Upper lobe of left lung (tissue), 6 donors: ENCODE measurements around the gene C16orf89. TPM values are rescaled to one million over a fixed set of nuclear protein-coding genes. Genes with fewer than 3 reads are reported as not detected.
"Not testable (repeated sequence)": the region's sequence is repeated elsewhere in the genome, so short reads cannot be mapped to it uniquely, and the experiment has no call there.

ENCODE experiments used
- ATAC-seq, 2 donors: fragments of 200-7000 bp; cut with Tn5 transposase; one replicate each; pipeline ENCODE4 v1.9.1; 2022; ENCODE audit warnings: mild to moderate bottlenecking in 2 of 2, moderate library complexity in 2 of 2; ENCODE audit not compliant: low FRiP score in 2 of 2
- DNase-seq, 2 donors: peaks; one replicate each; pipeline ENCODE4 v3.0.0-alpha.2; 2019 to 2020
- H3K27ac ChIP-seq, 4 donors: fragments of 200-600 bp; sonication (generic); one replicate each; pipeline ENCODE4 v1.5.1; 2016 to 2019
- H3K27me3 ChIP-seq, 4 donors: fragments of 200-600 bp; sonication (generic); one replicate each; pipeline ENCODE4 v1.5.1; 2017 to 2019
- H3K36me3 ChIP-seq, 4 donors: fragments of 200-600 bp; sonication (generic); one replicate each; pipeline ENCODE4 v1.5.1; 2016 to 2019
- H3K4me1 ChIP-seq, 4 donors: fragments of 200-600 bp; sonication (generic); one replicate each; pipeline ENCODE4 v1.5.1; 2018 to 2019
- H3K4me3 ChIP-seq, 4 donors: fragments of 200-600 bp; sonication (generic); one replicate each; pipeline ENCODE4 v1.5.1; 2017 to 2019; ENCODE audit warnings: mild to moderate bottlenecking in 2 of 4, moderate library complexity in 1 of 4
- H3K9me3 ChIP-seq, 4 donors: fragments of 200-600 bp; sonication (generic); one replicate each; pipeline ENCODE4 v1.5.1; 2018 to 2019
- POLR2A ChIP-seq, 4 donors: fragments of 450-650 bp; IDR thresholded peaks; one replicate each; pipeline ENCODE4 v1.5.1; 2016 to 2017; ENCODE audit warnings: antibody characterized with exemption in 4 of 4, mild to moderate bottlenecking in 2 of 4
- POLR2AphosphoS5 ChIP-seq, 2 donors: sonication (generic); formaldehyde crosslinking; IDR thresholded peaks; one replicate each; pipeline ENCODE4 v1.5.1; 2017; ENCODE audit warnings: antibody characterized with exemption in 2 of 2
- WGBS, 2 donors: methylation state at CpG; one replicate each; pipeline ENCODE4 v1.1.5; 2017 to 2018; 5-methylcytosine and 5-hydroxymethylcytosine counted together
- total RNA-seq, 6 donors: library from RNA; depleted of rRNA in 4 of 6; stranded (reverse); fragments of >200 nt in 4 of 6; gene quantifications; one replicate each; pipeline versions ENCODE4 v1.1.0 to v1.2.1, GENCODE V29; 2016 to 2021
- TF ChIP-seq, protein P1 (sequence below), 6 experiments: fragments of 450-650 bp in 4 of 6; fragments of 200-600 bp in 2 of 6; sonication (generic) in 2 of 6; IDR thresholded peaks; one replicate each; pipeline ENCODE4 v1.5.1; 2016 to 2019; ENCODE audit warnings: antibody characterized with exemption in 6 of 6
- donor health status: DM: no; HTN: no; CAD: no; lungs with moderate emphysema.
- donor health status: DM: no; HTN: yes; CAD: no; lungs with severe emphysema.

C16orf89 gene
- total RNA-seq, 6 donors from 2014 or later = 45.7 to 272 (median 174) TPM

GRCh38 chr16:5098221-5099159 lies 32.7 kb upstream of the C16orf89 start:
- Histone ChIP-seq H3K4me1 (peaks cover 7 to 13% (median 9%) of the 10 kb centered on the region in 4 donors), H3K27ac (peak overlapping the region; percentile 67 to 86 (median 80)), H3K4me3 (peak overlapping the region; percentile 34 to 98 (median 92))
- not testable (repeated sequence) for ATAC-seq, H3K9me3 ChIP-seq, H3K27me3 ChIP-seq, H3K36me3 ChIP-seq
- TF ChIP-seq POLR2AphosphoS5 (IDR thresholded peaks at IDR 0.05) (peak in 1 of 2 donors; percentile 3), POLR2A (IDR thresholded peaks at IDR 0.05) (peak in 1 of 4 donors; percentile 19)
- DNase-seq = peak; percentile 81 to 100
- WGBS, 2 donors = 3 to 4% methylated on average over 16 to 37 of the region's 67 CpGs

DNA sequence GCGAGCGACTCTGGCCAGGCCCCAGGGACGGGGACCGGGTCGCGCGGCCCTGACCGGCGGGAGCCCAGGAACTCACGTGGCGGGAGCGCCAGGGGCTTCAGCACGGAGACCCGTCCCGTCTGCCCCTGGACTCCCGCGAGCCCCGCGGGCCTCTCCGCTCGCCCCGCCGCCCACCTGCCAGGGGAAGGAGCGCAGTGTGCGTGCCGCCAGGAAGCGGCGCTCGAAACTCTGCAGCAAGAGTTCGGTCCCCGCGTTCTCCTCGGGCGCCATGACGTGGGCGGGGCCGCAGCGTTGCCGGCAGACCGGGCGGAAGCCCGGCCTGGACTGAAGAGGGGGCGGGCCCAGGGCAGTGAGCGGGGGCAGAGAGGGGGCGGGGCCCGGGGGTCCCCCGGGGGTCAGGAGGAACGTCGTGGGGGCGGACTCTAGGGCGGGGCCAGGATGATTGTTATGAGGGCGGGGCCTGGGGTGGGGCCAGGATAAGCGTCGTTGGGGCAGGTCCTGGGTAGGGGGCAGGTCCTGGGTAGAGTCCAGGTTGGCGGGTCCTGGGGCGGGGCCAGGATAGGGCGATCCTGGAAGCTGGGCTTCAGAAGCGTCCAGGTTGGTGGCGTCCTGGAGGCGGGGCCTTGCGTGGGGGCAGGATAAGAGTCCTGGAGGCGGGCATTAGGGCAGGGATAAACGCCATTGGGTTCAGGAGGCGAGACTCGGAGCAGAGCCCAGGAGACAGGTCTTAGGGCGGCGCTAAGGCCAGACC lies 31.9 kb upstream of the C16orf89 start, which contains the start of gene EEF2KMT:
EEF2KMT (minus strand) TSS at position 326 of the 751 bp plus-strand sequence; CDS start at position 270, 56 bp downstream.
- H3K4me3 ChIP-seq = peak within 1 kb of the TSS; percentile 56 to 98 (median 92)
- not testable (repeated sequence) for H3K36me3 ChIP-seq, H3K9me3 ChIP-seq, H3K27me3 ChIP-seq
- TF ChIP-seq, protein P1, sequence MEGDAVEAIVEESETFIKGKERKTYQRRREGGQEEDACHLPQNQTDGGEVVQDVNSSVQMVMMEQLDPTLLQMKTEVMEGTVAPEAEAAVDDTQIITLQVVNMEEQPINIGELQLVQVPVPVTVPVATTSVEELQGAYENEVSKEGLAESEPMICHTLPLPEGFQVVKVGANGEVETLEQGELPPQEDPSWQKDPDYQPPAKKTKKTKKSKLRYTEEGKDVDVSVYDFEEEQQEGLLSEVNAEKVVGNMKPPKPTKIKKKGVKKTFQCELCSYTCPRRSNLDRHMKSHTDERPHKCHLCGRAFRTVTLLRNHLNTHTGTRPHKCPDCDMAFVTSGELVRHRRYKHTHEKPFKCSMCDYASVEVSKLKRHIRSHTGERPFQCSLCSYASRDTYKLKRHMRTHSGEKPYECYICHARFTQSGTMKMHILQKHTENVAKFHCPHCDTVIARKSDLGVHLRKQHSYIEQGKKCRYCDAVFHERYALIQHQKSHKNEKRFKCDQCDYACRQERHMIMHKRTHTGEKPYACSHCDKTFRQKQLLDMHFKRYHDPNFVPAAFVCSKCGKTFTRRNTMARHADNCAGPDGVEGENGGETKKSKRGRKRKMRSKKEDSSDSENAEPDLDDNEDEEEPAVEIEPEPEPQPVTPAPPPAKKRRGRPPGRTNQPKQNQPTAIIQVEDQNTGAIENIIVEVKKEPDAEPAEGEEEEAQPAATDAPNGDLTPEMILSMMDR (IDR thresholded peaks at IDR 0.05) = peak in 1 of 6 experiments; percentile 14
- peak in 1 of 4 donors; percentile 17 for TF ChIP-seq POLR2A (IDR thresholded peaks at IDR 0.05)
- DNase-seq (peak; percentile 98 to 100), ATAC-seq (peak; percentile 100)
- H3K4me1 ChIP-seq = peaks cover 7 to 13% (median 9%) of the 10 kb centered on the region in 4 donors
- peak within 1 kb of the TSS; percentile 67 to 86 (median 80) for H3K27ac ChIP-seq
- WGBS, 2 donors = 0% methylated on average over 4 to 29 of the region's 67 CpGs

DNA sequence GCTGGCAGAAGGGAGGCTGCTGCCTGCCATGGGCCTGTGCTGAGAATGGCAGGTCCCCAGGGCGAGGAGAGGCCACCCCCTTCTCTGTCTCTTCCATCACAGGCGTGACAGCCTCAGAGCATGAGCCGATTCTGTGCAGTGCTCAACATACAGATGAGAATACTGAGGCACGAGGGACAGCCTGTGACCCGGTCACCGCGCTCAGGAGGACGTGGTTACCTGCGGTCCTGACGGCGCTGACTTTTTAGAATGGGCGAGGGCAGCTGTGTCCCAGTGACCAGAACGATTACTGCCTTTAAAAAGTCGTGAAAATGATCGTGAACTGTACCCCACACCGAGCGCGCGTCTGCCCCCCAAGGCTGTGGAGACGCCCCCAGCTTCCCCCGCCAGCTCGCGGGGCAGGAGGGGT lies 31.3 kb upstream of the C16orf89 start:
- DNase-seq = peak in 1 of 2 donors; percentile 24
- not testable (repeated sequence) for ATAC-seq

GRCh38 chr16:5096437-5097060 lies 30.8 kb upstream of the C16orf89 start:
- H3K4me1 ChIP-seq = peaks cover 7 to 19% (median 9%) of the 10 kb centered on the region in 4 donors
- not testable (repeated sequence) for ATAC-seq, H3K36me3 ChIP-seq, H3K9me3 ChIP-seq, DNase-seq, H3K27me3 ChIP-seq
- H3K4me3 ChIP-seq = peak overlapping the region in 3 of 4 donors; percentile 87 to 98 (median 97)
- peak overlapping the region in 1 of 4 donors; percentile 85 for H3K27ac ChIP-seq
- WGBS, 2 donors = 31 to 41% methylated on average over 6 to 7 of the region's 7 CpGs

More for the DNA sequence above, 31.3 kb upstream of the C16orf89 start:
- 0% methylated on average over 13 of the region's 23 CpGs; no CpG with 5 or more reads in 1 of the 2 donors for WGBS, 2 donors
- not testable (repeated sequence) for H3K27me3 ChIP-seq, H3K36me3 ChIP-seq, H3K9me3 ChIP-seq
- H3K4me3 ChIP-seq = peak overlapping the region; percentile 56 to 98 (median 92)
- H3K4me1 ChIP-seq = peaks cover 7 to 18% (median 9%) of the 10 kb centered on the region in 4 donors
- H3K27ac ChIP-seq = peak overlapping the region; percentile 67 to 85 (median 78)

DNA sequence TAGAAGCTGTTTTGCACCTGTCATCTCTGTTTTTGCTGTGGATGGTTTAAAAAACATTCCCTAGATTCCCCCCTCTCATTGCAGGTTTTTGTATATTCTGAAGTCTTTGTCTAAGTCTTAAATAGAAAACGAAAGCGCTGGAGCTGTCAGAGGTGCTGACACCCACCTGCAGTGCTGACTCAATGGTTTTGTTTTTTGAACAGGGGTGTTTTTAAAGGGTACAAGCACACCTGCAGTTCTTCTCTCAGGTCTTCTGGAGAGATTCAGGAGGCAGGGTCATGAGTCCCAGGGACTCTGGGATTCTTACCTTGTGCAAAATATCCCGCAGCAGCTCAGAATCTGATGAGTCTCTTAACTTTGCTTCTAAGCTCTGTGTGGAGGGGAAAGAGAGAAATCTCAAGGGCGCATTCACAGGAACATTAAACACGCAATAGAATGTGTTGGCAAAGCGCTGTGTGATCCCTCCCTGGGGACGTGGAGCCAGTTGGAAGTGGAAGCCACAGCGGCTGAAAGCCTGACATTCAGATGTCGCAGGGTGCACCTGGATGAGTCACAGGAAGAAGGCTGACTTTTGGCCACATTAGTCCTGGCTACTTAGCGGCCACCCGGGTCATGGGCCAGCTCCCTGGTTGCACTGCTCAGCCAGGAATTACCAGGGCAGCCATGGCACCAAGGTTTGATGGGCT lies 29.5 kb upstream of the C16orf89 start:
- not testable (repeated sequence) for ATAC-seq, DNase-seq, H3K27ac ChIP-seq, H3K4me3 ChIP-seq, H3K36me3 ChIP-seq, H3K27me3 ChIP-seq, H3K9me3 ChIP-seq
- peaks cover 7 to 19% (median 9%) of the 10 kb centered on the region in 4 donors for H3K4me1 ChIP-seq
- 70 to 85% methylated on average over 11 of the region's 11 CpGs for WGBS, 2 donors

DNA sequence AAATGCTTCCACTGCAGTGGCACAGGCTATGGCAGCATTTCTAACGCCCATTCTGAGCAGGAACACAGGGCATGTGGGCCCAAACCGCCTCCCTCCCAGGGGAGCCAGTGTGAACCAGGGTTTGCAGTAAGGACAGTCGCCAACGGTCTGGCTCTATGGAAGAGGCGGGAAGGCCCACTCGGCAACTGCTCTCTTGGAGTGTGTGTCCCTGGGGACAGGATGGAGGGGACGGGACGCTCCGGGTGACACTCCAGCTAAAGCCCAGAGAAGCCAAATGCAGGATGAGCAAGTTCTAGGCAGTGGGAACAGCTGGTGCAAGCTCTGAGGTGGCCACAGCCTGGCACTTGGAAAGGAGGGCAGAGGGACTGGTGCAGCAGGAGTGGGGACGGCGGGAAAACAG lies 28.0 kb upstream of the C16orf89 start:
- WGBS, 2 donors = 80 to 92% methylated on average over 5 to 6 of the region's 11 CpGs
- not testable (repeated sequence) for DNase-seq, ATAC-seq, H3K4me3 ChIP-seq, H3K27ac ChIP-seq, H3K27me3 ChIP-seq, H3K9me3 ChIP-seq
- H3K4me1 ChIP-seq = peaks cover 5 to 17% (median 5%) of the 10 kb centered on the region in 4 donors
- H3K36me3 ChIP-seq = peaks cover 0 to 21% (median 5%) of the 10 kb centered on the region in 4 donors

DNA sequence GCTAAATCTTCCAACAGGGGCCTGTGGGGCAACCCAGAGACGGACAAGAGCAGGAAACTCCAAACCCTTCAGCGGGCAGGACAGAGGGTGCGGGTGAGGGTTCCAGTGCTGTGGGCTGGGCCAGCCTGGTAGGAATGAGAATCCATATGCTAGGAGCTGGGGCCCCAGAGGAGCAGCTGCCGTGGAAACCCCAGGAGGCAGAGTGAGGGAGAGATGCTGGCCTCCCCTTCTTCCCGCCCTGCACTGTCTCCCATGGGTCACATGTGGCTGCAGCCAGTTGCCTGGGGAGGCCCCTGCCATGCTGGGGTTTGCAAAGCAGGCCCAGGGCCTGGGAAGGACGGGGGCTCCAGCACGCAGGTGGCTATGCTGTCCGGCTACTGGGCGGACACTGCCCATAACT lies 27.3 kb upstream of the C16orf89 start:
- WGBS, 2 donors = 85 to 93% methylated on average over 4 to 7 of the region's 9 CpGs

GRCh38 chr16:5090592-5090991 lies 24.8 kb upstream of the C16orf89 start:
- H3K27me3 ChIP-seq, H3K27ac ChIP-seq, H3K4me1 ChIP-seq, DNase-seq, ATAC-seq, H3K9me3 ChIP-seq, H3K4me3 ChIP-seq: not testable (repeated sequence)
- peaks cover 0 to 40% (median 14%) of the 10 kb centered on the region in 4 donors for H3K36me3 ChIP-seq
- WGBS, 2 donors = 67 to 90% methylated on average over 4 to 9 of the region's 9 CpGs

More for the DNA sequence above, 27.3 kb upstream of the C16orf89 start:
- Histone ChIP-seq H3K4me1 (peaks cover 3 to 14% (median 4%) of the 10 kb centered on the region in 4 donors), H3K36me3 (peaks cover 0 to 23% (median 8%) of the 10 kb centered on the region in 4 donors)
- H3K27ac ChIP-seq, DNase-seq, ATAC-seq, H3K27me3 ChIP-seq, H3K4me3 ChIP-seq, H3K9me3 ChIP-seq: not testable (repeated sequence)

- not testable (repeated sequence) for H3K27me3 ChIP-seq, H3K27ac ChIP-seq, ATAC-seq, H3K4me1 ChIP-seq, DNase-seq, H3K9me3 ChIP-seq, H3K4me3 ChIP-seq
- 94% methylated on average over 26 of the region's 26 CpGs; no CpG with 5 or more reads in 1 of the 2 donors for WGBS, 2 donors
- peaks cover 0 to 45% (median 18%) of the 10 kb centered on the region in 4 donors for H3K36me3 ChIP-seq
Measured at GRCh38 chr16:5089911-5090555, 24.3 kb upstream of the C16orf89 start.

GRCh38 chr16:5088936-5089335 lies 23.2 kb upstream of the C16orf89 start:
- DNase-seq, H3K4me1 ChIP-seq, H3K27ac ChIP-seq, ATAC-seq, H3K27me3 ChIP-seq, H3K4me3 ChIP-seq, H3K9me3 ChIP-seq: not testable (repeated sequence)
- 92 to 96% methylated on average over 17 of the region's 17 CpGs for WGBS, 2 donors
- peaks cover 0 to 50% (median 20%) of the 10 kb centered on the region in 4 donors for H3K36me3 ChIP-seq
